Fibroblast of the aortic adventitia (primary cell): Measurements from ENCODE around the gene UBE2I. TPM values are rescaled to one million over a fixed set of nuclear protein-coding genes. Genes with fewer than 3 reads are reported as not detected.

Experiments
- DNase-seq: peaks from one replicate; pipeline ENCODE4 v3.0.0-alpha.2; 2010; ENCODE audit warnings: low read depth
- H3K4me3 ChIP-seq: 2 replicates; pipeline ENCODE4 v1.5.1; 2011; ENCODE audit warnings: low read depth, mild to moderate bottlenecking, control low read depth, low read length, moderate library complexity
- CTCF ChIP-seq: IDR thresholded peaks from 2 replicates; pipeline ENCODE4 v1.5.1; 2011; ENCODE audit warnings: mild to moderate bottlenecking, low read length, control low read depth, inconsistent platforms; ENCODE audit not compliant: insufficient read depth
- total RNA-seq: library from RNA; depleted of rRNA; stranded (reverse); fragments of >200 nt; gene quantifications from 2 replicates; pipeline ENCODE4 v1.2.3, GENCODE V29; 2012; ENCODE audit warnings: low replicate concordance

Gene UBE2I
- total RNA-seq, 1 donor, result 70.3 TPM

- no peak for TF ChIP-seq CTCF
- DNase-seq, result no peak
- H3K4me3 ChIP-seq, result no peak overlapping the region
These were observed 25.3 kb downstream of the UBE2I start for GRCh38 chr16:1334739-1335138.

- DNase-seq, result no peak
- no peak overlapping the region for H3K4me3 ChIP-seq
- no peak for TF ChIP-seq CTCF
These were observed 26.0 kb downstream of the UBE2I start for GRCh38 chr16:1335211-1335971.

DNA sequence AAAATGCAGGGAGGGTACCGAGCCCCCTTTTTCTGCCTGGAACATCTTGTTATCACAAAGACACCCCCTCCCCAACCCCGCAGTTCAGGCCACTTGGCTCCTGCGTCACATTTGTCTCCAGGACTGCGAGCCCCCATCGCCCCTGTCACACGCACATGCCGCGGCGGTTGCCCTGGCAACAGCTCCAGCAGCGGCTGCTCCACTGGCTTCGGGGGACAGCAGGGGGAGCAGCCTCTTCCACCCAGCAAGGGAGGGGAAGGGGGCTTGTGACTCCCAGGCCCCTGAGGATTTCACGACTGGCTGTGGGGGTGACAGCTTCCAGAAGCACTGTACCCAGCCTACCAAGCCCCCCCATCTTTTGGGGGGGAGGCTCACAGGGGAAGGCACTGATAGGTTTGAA lies 26.6 kb downstream of the UBE2I start:
- TF ChIP-seq CTCF, result no peak
- DNase-seq, result no peak
- no peak overlapping the region for H3K4me3 ChIP-seq

GRCh38 chr16:1336619-1337018 lies 27.2 kb downstream of the UBE2I start:
- H3K4me3 ChIP-seq, result no peak overlapping the region
- TF ChIP-seq CTCF, result no peak
- no peak for DNase-seq

- TF ChIP-seq CTCF, result no peak
- DNase-seq, result no peak
- no peak overlapping the region for H3K4me3 ChIP-seq
These were observed 28.1 kb downstream of the UBE2I start for GRCh38 chr16:1337486-1337885.

- H3K4me3 ChIP-seq, result no peak overlapping the region
- no peak for DNase-seq
- peak; percentile 7 for TF ChIP-seq CTCF
These were observed 28.8 kb downstream of the UBE2I start for GRCh38 chr16:1338119-1338730.
